ENCODE measurements around the gene ASB6.

Gene ASB6

GRCh38 chr9:129635099-129636065 lies 6.6 kb downstream of the ASB6 start:
- TF ChIP-seq, protein P1, sequence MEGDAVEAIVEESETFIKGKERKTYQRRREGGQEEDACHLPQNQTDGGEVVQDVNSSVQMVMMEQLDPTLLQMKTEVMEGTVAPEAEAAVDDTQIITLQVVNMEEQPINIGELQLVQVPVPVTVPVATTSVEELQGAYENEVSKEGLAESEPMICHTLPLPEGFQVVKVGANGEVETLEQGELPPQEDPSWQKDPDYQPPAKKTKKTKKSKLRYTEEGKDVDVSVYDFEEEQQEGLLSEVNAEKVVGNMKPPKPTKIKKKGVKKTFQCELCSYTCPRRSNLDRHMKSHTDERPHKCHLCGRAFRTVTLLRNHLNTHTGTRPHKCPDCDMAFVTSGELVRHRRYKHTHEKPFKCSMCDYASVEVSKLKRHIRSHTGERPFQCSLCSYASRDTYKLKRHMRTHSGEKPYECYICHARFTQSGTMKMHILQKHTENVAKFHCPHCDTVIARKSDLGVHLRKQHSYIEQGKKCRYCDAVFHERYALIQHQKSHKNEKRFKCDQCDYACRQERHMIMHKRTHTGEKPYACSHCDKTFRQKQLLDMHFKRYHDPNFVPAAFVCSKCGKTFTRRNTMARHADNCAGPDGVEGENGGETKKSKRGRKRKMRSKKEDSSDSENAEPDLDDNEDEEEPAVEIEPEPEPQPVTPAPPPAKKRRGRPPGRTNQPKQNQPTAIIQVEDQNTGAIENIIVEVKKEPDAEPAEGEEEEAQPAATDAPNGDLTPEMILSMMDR (IDR thresholded peaks at IDR 0.05; ENCODE audit: low read depth, low read length) = no peak
- no peak overlapping the region for H3K4me3 ChIP-seq (replicated peaks in 1 of 2; ENCODE audit: low read depth in 2 of 2, low read length in 2 of 2)
- no peak for DNase-seq (ENCODE audit: low read depth in 2 of 2)

DNA sequence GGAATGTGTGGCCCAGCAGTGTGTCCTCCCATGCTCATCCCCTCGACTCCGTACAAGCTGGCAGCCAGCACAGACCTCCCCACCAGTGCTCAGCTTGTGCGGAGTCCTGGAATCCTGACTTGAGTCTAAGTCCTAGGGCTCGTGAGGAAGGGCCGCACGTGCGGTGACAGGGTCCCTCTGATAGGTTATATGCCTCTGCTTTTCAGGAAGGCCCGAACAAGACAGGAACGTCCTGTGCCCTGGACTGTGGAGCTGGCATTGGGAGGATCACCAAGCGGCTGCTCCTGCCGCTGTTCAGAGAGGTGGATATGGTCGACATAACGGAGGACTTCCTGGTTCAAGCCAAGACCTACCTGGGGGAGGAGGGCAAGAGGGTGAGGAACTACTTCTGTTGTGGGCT lies 8.1 kb downstream of the ASB6 start:
- no peak overlapping the region for H3K4me3 ChIP-seq (replicated peaks in 1 of 2; ENCODE audit: low read depth in 2 of 2, low read length in 2 of 2)
- TF ChIP-seq, protein P1 (IDR thresholded peaks at IDR 0.05; ENCODE audit: low read depth, low read length) = no peak
- DNase-seq (ENCODE audit: low read depth in 2 of 2) = no peak

GRCh38 chr9:129633207-129633606 lies 8.7 kb downstream of the ASB6 start:
- DNase-seq (ENCODE audit: low read depth in 2 of 2) = no peak
- TF ChIP-seq, protein P1 (IDR thresholded peaks at IDR 0.05; ENCODE audit: low read depth, low read length) = no peak

GRCh38 chr9:129632460-129632859 lies 9.5 kb downstream of the ASB6 start:
- TF ChIP-seq, protein P1 (IDR thresholded peaks at IDR 0.05; ENCODE audit: low read depth, low read length) = no peak
- no peak for DNase-seq (ENCODE audit: low read depth in 2 of 2)
- no peak overlapping the region for H3K4me3 ChIP-seq (replicated peaks in 1 of 2; ENCODE audit: low read depth in 2 of 2, low read length in 2 of 2)

More at GRCh38 chr9:129633207-129633606, 8.7 kb downstream of the ASB6 start:
- no peak overlapping the region for H3K4me3 ChIP-seq (replicated peaks in 1 of 2; ENCODE audit: low read depth in 2 of 2, low read length in 2 of 2)

DNA sequence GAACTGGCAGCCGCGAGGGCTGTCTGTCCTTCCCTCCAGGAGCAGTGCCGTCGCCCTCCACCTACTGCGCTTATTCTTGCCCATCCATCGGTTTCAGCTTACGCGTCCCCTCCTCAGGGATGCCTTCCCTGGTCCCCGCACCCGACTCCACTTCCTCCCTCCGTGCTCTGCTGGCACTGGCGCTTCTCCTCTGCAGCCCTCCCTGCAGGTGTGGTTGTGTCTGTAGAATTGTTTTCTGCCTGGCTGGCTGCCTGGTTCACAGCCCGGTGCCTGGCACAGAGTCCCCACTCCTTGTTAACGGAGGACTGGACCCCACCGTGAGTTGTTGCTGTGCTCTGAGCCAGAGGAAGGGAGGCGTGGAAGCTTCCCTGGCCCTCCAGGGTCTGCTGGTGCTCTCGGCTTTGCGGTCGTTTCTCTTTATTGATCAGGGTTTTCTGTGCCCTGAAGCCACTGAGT lies 10.2 kb downstream of the ASB6 start:
- DNase-seq (ENCODE audit: low read depth in 2 of 2) = no peak
- H3K4me3 ChIP-seq (replicated peaks in 1 of 2; ENCODE audit: low read depth in 2 of 2, low read length in 2 of 2) = no peak overlapping the region
- TF ChIP-seq, protein P1 (IDR thresholded peaks at IDR 0.05; ENCODE audit: low read depth, low read length) = no peak

DNA sequence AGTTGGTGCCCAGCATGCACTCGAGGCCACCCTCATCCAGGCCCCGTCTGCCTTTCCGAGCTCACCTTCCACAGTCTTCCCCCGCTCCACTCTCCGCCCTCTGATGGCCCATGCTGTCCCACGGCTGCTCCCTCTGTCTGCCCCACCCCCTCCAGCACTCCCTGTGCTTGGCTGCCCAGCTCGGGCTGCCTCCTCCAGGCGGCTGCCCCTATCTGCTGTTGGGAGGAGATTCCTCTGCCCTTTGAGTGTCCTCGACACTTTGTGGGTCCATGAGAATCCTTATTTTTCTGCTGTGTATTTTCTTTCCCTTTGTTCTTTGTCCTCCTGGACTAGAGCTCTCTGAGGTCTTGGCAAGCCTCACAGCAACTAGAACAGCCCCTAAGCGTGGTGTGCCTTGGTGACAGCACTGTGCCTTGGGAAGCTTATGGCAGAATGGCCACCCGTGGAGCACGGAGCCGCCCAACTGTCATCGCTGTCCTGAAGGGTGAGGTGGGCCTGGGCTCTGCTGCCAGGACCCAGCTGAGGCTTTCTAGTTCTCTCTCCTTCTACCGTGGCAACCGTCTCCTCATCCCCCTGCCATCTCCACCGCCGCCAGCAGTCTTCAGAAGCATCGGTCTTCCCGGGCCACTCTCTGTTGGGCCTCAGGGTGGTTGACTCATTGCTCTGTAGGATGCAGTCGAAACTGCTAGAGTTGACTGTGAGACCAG lies 10.8 kb downstream of the ASB6 start:
- peak in 1 of 2 donors; percentile 39 for DNase-seq (ENCODE audit: low read depth in 2 of 2)
- TF ChIP-seq, protein P1 (IDR thresholded peaks at IDR 0.05; ENCODE audit: low read depth, low read length) = no peak

More for the DNA sequence above, 10.8 kb downstream of the ASB6 start:
- H3K4me3 ChIP-seq (replicated peaks in 1 of 2; ENCODE audit: low read depth in 2 of 2, low read length in 2 of 2) = no peak overlapping the region
